Measurements from ENCODE around the gene RPS21. TPM values are rescaled to one million over a fixed set of nuclear protein-coding genes. Genes with fewer than 3 reads are reported as not detected.
A peak's percentile ranks its signal among the peaks of the same experiment; 100 is the strongest.

Gene RPS21
- total and polyA plus RNA-seq, 2 of the 13 experiments (the other 11 are each of a cell fraction or from before 2014, with no cell fraction given), result 2,647 to 11,063 TPM

DNA sequence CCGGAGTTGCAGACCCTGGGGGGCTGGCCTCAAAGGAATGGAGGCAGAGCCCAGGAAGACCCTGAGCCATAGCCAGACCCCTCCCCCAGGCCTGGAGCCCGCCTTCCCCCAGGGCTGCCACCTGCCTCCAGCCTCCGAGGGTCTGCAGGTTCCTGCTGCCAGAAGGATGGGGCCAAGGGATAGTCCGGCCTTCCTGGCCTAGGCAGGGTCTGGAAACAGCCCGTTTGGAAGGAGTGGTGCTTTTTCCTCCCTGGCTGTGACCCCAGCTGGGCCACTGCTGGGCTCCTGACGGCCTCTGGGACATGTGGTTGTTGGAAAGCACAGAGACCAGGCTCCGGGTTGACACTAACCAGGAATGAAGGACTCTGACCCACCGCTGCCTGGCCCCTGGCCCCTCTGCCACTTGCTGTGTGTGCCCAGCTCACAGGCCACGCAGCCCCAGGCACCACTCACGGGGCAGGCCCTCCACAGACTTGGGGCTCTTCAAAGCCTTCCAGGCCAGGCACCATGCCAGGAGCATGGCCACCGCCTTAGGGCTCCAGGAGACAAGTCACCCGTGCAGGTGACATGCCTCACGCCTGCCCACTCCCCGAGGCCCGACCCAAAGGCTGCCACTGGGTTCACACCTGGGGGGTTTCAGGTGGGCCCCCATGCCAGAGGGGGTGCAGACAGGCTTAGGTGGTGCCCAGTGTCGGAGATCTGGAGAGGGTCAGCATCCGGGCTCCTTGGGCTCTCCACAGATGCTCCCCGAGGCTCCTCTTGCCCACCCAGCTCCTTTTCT is 15.9 kb upstream of the RPS21 start (continued):
- TF ChIP-seq, protein P1, sequence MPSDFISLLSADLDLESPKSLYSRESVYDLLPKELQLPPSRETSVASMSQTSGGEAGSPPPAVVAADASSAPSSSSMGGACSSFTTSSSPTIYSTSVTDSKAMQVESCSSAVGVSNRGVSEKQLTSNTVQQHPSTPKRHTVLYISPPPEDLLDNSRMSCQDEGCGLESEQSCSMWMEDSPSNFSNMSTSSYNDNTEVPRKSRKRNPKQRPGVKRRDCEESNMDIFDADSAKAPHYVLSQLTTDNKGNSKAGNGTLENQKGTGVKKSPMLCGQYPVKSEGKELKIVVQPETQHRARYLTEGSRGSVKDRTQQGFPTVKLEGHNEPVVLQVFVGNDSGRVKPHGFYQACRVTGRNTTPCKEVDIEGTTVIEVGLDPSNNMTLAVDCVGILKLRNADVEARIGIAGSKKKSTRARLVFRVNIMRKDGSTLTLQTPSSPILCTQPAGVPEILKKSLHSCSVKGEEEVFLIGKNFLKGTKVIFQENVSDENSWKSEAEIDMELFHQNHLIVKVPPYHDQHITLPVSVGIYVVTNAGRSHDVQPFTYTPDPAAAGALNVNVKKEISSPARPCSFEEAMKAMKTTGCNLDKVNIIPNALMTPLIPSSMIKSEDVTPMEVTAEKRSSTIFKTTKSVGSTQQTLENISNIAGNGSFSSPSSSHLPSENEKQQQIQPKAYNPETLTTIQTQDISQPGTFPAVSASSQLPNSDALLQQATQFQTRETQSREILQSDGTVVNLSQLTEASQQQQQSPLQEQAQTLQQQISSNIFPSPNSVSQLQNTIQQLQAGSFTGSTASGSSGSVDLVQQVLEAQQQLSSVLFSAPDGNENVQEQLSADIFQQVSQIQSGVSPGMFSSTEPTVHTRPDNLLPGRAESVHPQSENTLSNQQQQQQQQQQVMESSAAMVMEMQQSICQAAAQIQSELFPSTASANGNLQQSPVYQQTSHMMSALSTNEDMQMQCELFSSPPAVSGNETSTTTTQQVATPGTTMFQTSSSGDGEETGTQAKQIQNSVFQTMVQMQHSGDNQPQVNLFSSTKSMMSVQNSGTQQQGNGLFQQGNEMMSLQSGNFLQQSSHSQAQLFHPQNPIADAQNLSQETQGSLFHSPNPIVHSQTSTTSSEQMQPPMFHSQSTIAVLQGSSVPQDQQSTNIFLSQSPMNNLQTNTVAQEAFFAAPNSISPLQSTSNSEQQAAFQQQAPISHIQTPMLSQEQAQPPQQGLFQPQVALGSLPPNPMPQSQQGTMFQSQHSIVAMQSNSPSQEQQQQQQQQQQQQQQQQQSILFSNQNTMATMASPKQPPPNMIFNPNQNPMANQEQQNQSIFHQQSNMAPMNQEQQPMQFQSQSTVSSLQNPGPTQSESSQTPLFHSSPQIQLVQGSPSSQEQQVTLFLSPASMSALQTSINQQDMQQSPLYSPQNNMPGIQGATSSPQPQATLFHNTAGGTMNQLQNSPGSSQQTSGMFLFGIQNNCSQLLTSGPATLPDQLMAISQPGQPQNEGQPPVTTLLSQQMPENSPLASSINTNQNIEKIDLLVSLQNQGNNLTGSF (CRISPR knock-in tag; IDR thresholded peaks at IDR 0.05), result no peak
- TF ChIP-seq PCBP1 (IDR thresholded peaks at IDR 0.05; ENCODE audit: borderline replicate concordance, low read depth, low read length) (0 out of 2 replicates have a peak, but pooled peaks have one; percentile 18), NFYB (CRISPR knock-in tag; IDR thresholded peaks at IDR 0.05) (no peak), ZNF18 (CRISPR knock-in tag; IDR thresholded peaks at IDR 0.05; ENCODE audit: insufficient replicate concordance) (no peak), FOXK1 (CRISPR knock-in tag; IDR thresholded peaks at IDR 0.05; ENCODE audit: borderline replicate concordance, low read depth) (peak; percentile 54; the same call in 1 of the 2 replicates), MXD1 (CRISPR knock-in tag; IDR thresholded peaks at IDR 0.05) (peak; percentile 67; the same call in 1 of the 2 replicates), ZKSCAN8 (CRISPR knock-in tag; IDR thresholded peaks at IDR 0.05; ENCODE audit: borderline replicate concordance) (no peak), TOE1 (CRISPR knock-in tag; IDR thresholded peaks at IDR 0.05) (0 out of 2 replicates have a peak, but pooled peaks have one; percentile 61), TRAFD1 (CRISPR knock-in tag; IDR thresholded peaks at IDR 0.05; ENCODE audit: borderline replicate concordance) (no peak), MAF1 (CRISPR knock-in tag; IDR thresholded peaks at IDR 0.05; ENCODE audit: borderline replicate concordance) (no peak), EEA1 (CRISPR knock-in tag; IDR thresholded peaks at IDR 0.05; ENCODE audit: borderline replicate concordance) (peak; percentile 36; the same call in 1 of the 2 replicates)
- TF ChIP-seq, protein P2, sequence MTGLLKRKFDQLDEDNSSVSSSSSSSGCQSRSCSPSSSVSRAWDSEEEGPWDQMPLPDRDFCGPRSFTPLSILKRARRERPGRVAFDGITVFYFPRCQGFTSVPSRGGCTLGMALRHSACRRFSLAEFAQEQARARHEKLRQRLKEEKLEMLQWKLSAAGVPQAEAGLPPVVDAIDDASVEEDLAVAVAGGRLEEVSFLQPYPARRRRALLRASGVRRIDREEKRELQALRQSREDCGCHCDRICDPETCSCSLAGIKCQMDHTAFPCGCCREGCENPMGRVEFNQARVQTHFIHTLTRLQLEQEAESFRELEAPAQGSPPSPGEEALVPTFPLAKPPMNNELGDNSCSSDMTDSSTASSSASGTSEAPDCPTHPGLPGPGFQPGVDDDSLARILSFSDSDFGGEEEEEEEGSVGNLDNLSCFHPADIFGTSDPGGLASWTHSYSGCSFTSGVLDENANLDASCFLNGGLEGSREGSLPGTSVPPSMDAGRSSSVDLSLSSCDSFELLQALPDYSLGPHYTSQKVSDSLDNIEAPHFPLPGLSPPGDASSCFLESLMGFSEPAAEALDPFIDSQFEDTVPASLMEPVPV (CRISPR knock-in tag; IDR thresholded peaks at IDR 0.05), result peak; percentile 77
- TF ChIP-seq, protein P3, sequence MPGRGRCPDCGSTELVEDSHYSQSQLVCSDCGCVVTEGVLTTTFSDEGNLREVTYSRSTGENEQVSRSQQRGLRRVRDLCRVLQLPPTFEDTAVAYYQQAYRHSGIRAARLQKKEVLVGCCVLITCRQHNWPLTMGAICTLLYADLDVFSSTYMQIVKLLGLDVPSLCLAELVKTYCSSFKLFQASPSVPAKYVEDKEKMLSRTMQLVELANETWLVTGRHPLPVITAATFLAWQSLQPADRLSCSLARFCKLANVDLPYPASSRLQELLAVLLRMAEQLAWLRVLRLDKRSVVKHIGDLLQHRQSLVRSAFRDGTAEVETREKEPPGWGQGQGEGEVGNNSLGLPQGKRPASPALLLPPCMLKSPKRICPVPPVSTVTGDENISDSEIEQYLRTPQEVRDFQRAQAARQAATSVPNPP (CRISPR knock-in tag; IDR thresholded peaks at IDR 0.05), result no peak

Measured in HepG2 (cell line).